ENCODE data around the gene TTC32.

DNA sequence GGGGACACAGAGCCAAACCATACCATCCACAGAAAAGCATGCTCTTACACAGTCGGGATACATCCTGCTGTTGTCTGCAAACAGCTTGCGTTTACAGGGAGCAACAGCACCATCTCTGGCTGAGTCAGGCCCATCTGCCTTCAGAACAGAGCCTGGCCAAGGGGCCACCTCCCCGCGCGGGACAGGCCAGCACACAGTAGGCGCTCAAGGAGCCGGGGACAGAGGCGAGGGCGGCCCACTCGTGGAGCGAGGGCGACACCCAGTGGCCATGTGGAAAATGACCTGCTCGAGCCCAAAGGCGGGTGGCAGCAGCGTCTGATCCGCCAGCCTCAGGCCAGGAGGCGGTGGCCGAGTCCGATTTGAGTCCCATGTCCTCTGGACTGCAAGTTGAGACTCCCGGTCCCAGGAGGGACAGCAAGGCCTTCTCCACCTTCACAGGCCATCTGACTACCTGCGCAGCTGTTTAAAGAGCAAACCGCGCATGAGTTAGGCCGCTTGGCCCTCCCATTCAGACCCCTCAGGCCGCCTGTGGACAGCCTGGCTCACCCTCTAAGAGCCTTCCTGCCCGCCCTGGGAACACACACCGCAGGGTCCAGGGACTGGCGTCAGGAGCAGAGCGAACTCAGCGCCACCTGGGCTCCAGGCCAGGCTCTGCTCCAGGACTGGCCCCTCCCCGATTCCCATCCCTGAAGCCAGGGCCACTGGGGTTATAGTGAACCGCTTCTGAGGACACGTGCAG lies 38.3 kb downstream of the TTC32 start:
- TF ChIP-seq GATA2 (IDR thresholded peaks at IDR 0.05; ENCODE audit: low read depth, low read length) (no peak), GATA3 (IDR thresholded peaks at IDR 0.05; ENCODE audit: low read depth, low read length) (no peak)

Data from SH-SY5Y (cell line).